H1 (cell line): Measurements from ENCODE around the gene BTAF1. TPM values are rescaled to one million over a fixed set of nuclear protein-coding genes. Genes with fewer than 3 reads are reported as not detected.

Experiments used
- polyA plus RNA-seq, 7 experiments: library from polyadenylated mRNA; depleted of rRNA in 3 of 7; stranded (reverse) in 5 of 7; unstranded in 2 of 7; fragments of >200 nt in 5 of 7; fragments of 200-250 nt in 2 of 7; gene quantifications; 1 replicate in 5 of 7; 2 replicates in 1 of 7; 4 replicates in 1 of 7; pipeline versions ENCODE4 v1.2.1 to v1.2.3, GENCODE V29; 2011 to 2013; ENCODE audit warnings: missing spikeins in 2 of 7, mixed read lengths in 2 of 7
- small RNA-seq: library from polyadenylated mRNA; stranded (forward); fragments of <200 nt; extraction: miRNeasy Mini kit (QIAGEN cat#:217004); gene quantifications from one replicate; pipeline ENCODE3, GENCODE V24; 2013; ENCODE audit not compliant: insufficient read depth
- total RNA-seq: library from RNA; stranded (reverse); fragmentation: NEBNext Ultra II Directional; extraction: Animal tissue kit (Norgen Biotek cat#: 25700); gene quantifications from 2 replicates; pipeline ENCODE4 v1.2.1, GENCODE V29; 2021

The BTAF1 gene
- total and polyA plus RNA-seq, 2 of the 8 experiments (the other 6 are each of a cell fraction or from before 2014, with no cell fraction given): 24.5 to 39.1 TPM

Small RNA genes lying within 50 kb of the gene (small RNA-seq; reads per million reads assigned to genes)
- gene AL359198.2 (not detected), gene RF00402 (not detected)

Other genes starting within 250 kb of the BTAF1 start
- gene TNKS2, start 125.3 kb upstream of the BTAF1 start, total RNA-seq: 71.8 and 73.6 TPM in 2 replicates
- gene TNKS2, start 125.3 kb upstream of the BTAF1 start, polyA plus RNA-seq (2011; rRNA removed): 15.9 and 23.3 TPM in 2 replicates
- 115 and 120 TPM in 2 replicates for gene FGFBP3, start 14.3 kb upstream of the BTAF1 start, total RNA-seq
- gene FGFBP3, start 14.3 kb upstream of the BTAF1 start, polyA plus RNA-seq (2011; rRNA removed): 54.6 and 55.8 TPM in 2 replicates